Memory B cell (primary cell): ENCODE data around the gene MELTF.

Source experiments
- ATAC-seq: fragments of 150-1000 bp; cut with Tn5 transposase; 2 replicates; pipeline ENCODE4 v1.10.0; 2021; ENCODE audit warnings: low read depth, mild to moderate bottlenecking, moderate library complexity
- DNase-seq, 2 donors: peaks; one replicate each; pipeline ENCODE4 v3.0.0; 2022; ENCODE audit warnings: low spot score in 2 of 2
- H3K27ac Mint-ChIP-seq: one replicate; pipeline ENCODE4 v1.8.0; 2022; ENCODE audit warnings: mild to moderate bottlenecking, moderate library complexity, mixed read lengths
- H3K27me3 Mint-ChIP-seq: one replicate; pipeline ENCODE4 v1.8.0; 2022; ENCODE audit warnings: mixed read lengths
- H3K36me3 Mint-ChIP-seq: one replicate; pipeline ENCODE4 v1.8.0; 2022; ENCODE audit warnings: mild to moderate bottlenecking, mixed read lengths
- H3K4me1 Mint-ChIP-seq: one replicate; pipeline ENCODE4 v1.8.0; 2022; ENCODE audit warnings: mixed read lengths
- H3K4me3 Mint-ChIP-seq: one replicate; pipeline ENCODE4 v1.8.0; 2022; ENCODE audit warnings: mild to moderate bottlenecking, moderate library complexity, mixed read lengths
- H3K9me3 Mint-ChIP-seq: one replicate; pipeline ENCODE4 v1.8.0; 2022; ENCODE audit warnings: mixed read lengths

MELTF gene

DNA sequence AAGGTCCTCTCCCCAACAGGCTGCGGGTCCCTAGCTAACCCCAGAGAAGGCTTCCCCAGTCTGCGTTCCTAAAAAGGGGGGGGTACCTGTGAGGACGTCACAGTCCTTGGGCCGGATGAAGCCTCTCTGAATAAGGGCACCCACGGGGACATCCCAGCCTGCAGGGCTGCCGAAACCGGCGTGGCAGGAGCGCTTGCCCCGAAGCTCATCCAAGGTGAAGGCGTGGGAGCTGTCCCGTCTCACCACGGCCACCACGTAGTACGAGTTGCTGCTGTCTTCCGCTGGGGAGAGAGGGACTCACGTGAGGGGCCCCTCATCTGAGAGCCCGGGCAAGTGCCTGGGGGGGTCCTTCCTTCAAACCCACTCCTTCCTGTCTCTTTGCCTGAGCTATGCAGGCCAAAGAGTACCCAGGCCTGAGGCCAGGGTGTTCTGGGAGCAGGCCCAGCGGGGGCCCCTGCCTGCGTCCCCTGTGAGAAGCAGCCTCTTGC, 20.0 kb downstream of the MELTF start:
- Mint-ChIP-seq H3K4me1 (no peaks in the 10 kb centered on the region), H3K36me3 (no peaks in the 10 kb centered on the region), H3K9me3 (no peaks in the 10 kb centered on the region), H3K27ac (no peak overlapping the region), H3K27me3 (peaks cover 6% of the 10 kb centered on the region), H3K4me3 (no peak overlapping the region)
- DNase-seq, result no peak
- no peak for ATAC-seq

- H3K27ac Mint-ChIP-seq, result no peak overlapping the region
- DNase-seq (no peak), ATAC-seq (no peak)
These were observed 21.0 kb downstream of the MELTF start for GRCh38 chr3:197008436-197009209.

DNA sequence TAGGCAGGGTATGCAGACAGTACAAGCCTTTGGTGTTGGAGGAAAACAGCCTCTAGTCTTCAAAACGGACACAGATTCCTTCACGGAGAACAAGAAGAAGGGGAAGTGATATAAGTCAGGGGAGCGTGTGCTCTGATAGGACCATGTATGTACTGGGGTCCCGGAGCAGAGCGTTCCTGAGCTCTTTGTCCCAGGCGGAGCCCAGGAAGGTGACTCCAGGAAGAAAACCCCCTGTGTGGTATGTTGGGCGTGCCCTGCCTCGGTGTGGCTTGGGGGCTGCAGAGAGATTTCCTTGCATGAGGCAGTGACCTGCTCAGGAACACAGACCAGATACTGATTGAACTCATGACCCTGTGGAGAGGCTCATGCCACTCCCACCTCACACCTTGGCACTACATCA, 21.7 kb downstream of the MELTF start:
- Mint-ChIP-seq H3K36me3 (no peaks in the 10 kb centered on the region), H3K4me3 (no peak overlapping the region), H3K9me3 (no peaks in the 10 kb centered on the region), H3K27me3 (peaks cover 6% of the 10 kb centered on the region), H3K4me1 (peaks cover 3% of the 10 kb centered on the region), H3K27ac (no peak overlapping the region)
- no peak for ATAC-seq
- DNase-seq, result no peak

More at GRCh38 chr3:197008436-197009209, 21.0 kb downstream of the MELTF start:
- Mint-ChIP-seq H3K4me3 (no peak overlapping the region), H3K4me1 (peaks cover 3% of the 10 kb centered on the region), H3K27me3 (peaks cover 6% of the 10 kb centered on the region), H3K9me3 (no peaks in the 10 kb centered on the region), H3K36me3 (no peaks in the 10 kb centered on the region)

GRCh38 chr3:197007296-197007940, 22.2 kb downstream of the MELTF start:
- H3K4me3 Mint-ChIP-seq, result no peak overlapping the region
- H3K4me1 Mint-ChIP-seq, result peaks cover 3% of the 10 kb centered on the region
- no peaks in the 10 kb centered on the region for H3K9me3 Mint-ChIP-seq
- no peak for DNase-seq
- ATAC-seq, result no peak
- peaks cover 6% of the 10 kb centered on the region for H3K27me3 Mint-ChIP-seq
- H3K27ac Mint-ChIP-seq, result no peak overlapping the region
- no peaks in the 10 kb centered on the region for H3K36me3 Mint-ChIP-seq

DNA sequence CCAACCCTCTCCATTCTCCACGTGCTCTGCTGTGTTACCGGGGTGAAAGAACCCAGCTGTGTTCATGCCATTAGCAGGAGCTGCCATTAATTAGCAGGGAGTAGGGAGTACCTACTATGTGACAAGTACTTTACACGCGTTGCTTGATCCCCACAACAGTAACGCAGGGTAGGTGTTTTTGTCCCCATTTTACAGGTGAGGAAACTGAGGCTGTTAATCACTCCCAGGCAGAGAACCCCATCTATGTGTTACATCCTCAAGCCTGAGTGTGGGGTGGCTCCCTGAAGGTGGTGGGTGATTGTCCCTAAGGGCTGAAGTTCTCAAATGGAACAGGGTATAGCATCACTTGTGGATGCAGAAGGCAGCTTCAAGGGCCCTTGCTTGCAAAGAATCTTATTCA, 22.8 kb downstream of the MELTF start:
- peaks cover 3% of the 10 kb centered on the region for H3K4me1 Mint-ChIP-seq
- H3K4me3 Mint-ChIP-seq, result no peak overlapping the region
- peaks cover 6% of the 10 kb centered on the region for H3K27me3 Mint-ChIP-seq
- no peaks in the 10 kb centered on the region for H3K36me3 Mint-ChIP-seq
- no peak for DNase-seq
- no peaks in the 10 kb centered on the region for H3K9me3 Mint-ChIP-seq
- ATAC-seq, result no peak
- H3K27ac Mint-ChIP-seq, result no peak overlapping the region

DNA sequence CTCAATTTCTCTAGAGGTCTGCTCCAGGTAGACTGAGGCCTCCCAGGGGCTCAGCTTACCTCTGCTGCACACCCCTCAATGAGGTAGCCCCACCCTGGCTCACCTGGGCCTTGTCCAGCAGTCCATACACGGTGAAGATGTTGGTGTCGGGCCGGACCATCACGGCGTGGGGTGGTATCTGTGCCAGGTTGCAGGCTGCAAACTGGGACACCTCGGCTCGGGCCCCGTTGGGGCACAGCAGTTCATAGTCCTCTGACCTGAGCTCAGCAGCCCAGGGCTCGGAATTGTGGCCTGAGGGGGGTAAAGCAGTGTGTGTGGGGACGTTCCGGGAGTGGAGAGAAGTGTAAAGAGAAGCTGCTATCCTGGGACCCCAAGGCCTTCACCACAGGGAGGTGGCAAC, 23.2 kb downstream of the MELTF start:
- Mint-ChIP-seq H3K27me3 (peaks cover 6% of the 10 kb centered on the region), H3K36me3 (no peaks in the 10 kb centered on the region), H3K9me3 (no peaks in the 10 kb centered on the region), H3K4me3 (no peak overlapping the region), H3K4me1 (peaks cover 3% of the 10 kb centered on the region), H3K27ac (no peak overlapping the region)
- DNase-seq (no peak), ATAC-seq (no peak)

DNA sequence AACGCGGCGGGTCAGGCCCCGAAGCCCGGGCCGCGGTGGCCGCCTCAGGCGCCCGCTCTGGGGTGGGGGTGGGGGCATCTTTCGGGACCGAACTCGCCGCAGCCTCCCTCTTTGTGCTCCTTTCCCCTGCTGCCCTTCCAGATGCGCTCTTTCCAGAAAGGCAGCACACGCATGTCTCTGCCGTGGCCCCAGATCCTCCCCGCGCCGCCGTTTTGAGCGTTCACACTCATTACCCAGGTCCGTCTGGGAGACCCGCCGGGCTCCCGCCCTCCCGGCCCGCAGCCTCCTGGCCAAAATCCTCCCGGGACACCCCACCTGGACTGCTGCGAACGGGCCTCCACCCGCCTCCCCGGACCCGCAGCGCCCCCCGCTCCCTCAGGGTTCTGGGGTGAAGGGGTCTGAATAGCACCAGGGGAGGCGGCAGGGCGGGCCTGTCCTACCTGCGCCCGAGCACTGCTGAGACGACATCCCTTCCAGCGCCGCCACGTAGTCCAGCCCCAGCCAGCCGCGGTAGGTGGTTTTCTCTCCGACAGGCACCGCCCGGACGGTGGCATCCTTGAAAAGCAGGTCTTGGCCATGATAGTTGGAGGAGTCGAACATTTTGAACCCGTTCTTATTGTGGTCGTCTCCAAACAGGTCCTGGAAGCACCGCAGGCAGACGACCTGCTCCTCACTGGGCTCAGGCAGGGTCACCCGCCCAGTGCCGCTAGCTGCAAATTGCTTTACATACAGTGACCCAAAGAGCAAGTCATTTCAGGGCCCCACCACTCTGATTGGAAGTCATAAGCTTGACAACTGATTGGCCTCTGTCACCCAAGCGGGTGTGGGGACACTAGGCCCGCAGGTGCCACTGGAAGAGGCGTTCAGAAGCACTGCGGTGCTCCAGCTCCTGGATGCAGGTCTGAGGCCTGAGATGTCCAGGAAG, 25.9 kb downstream of the MELTF start:
- Mint-ChIP-seq H3K36me3 (no peaks in the 10 kb centered on the region), H3K4me1 (peaks cover 3% of the 10 kb centered on the region), H3K27me3 (peaks cover 3% of the 10 kb centered on the region), H3K9me3 (no peaks in the 10 kb centered on the region), H3K27ac (no peak overlapping the region), H3K4me3 (peak overlapping the region; percentile 87)
- DNase-seq (no peak), ATAC-seq (peak; percentile 2)

DNA sequence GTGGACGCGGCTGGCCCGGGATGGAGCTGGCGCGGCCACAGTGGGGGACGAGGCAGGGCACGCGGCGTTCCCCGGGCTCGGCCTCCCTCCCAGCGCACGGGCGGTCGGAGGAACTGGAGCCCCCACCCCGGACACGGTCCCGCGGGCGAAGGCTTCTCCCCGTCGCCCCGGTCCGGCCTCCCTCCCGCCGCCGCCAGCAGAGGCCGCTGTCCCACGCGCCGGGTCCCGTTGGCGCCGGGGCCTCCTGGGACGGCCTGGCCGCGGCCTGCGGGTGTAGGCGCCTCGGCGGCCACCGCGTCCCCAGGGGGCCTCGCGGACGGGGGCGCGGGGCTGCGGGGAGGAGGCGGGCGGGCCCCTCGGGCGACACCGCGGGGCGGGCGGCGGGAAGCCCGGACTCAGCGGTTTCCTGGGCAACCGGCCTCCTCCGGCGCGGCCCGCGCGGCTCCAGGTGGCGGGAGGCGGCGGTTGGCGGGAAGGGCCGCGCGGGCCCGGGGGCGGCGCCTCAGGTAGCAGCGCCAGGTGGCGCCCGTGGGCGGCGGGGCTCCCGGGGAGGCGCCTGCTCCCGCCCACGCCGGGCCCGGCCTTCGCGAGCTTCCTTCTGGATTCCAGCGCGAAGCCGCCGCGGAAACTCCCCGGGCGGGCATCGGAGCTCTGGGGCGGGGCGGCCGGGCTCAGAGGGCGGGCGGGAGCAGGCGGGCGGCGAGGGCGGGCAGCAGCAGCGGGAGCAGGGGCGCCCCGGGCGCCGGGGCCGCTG, 26.7 kb downstream of the MELTF start:
- Mint-ChIP-seq H3K4me3 (no peak overlapping the region), H3K9me3 (no peaks in the 10 kb centered on the region), H3K4me1 (peaks cover 3% of the 10 kb centered on the region), H3K27ac (no peak overlapping the region), H3K27me3 (peaks cover 3% of the 10 kb centered on the region), H3K36me3 (no peaks in the 10 kb centered on the region)
- ATAC-seq (peak; percentile 79), DNase-seq (peak; percentile 84 to 93)

DNA sequence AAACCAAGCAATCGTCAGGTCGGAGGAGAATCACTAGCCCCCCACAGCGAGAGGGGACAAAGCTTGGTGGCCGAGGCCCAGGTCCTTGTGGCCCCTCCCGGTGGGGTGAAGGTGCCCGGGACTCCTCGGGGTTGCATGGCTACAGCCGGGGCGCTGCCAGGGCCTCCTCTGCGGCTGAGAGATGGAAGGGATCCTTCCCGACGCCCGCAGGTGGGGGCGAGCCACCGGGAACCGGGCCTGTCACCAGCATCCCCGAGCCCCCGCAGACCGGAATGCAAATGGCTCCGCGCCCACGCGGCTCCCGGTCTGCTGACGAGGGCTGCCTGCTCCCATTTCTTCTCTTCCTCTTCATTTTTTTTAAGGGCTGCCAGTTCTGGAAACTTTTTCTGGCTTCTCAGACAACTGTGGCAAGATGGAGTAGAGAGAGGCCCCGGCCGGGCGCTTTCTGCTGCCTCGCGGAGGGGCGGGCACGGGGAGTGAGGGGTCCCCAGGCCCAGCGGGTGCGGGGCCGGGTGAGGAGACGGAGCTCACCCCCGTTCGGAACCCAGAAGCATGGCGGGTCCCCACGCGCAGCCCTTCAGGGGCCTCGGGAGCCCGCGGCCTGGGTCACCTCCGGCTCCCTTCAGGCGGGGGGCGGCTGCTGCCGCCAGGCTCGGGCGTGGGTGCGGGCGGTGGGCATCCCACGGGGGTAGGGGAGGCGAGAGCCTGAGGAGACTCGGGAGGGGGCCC, 27.5 kb downstream of the MELTF start:
- ATAC-seq, result peak; percentile 2
- DNase-seq, result no peak
- H3K27me3 Mint-ChIP-seq, result peaks cover 3% of the 10 kb centered on the region
- peak overlapping the region; percentile 43 for H3K27ac Mint-ChIP-seq
- H3K4me3 Mint-ChIP-seq, result peak overlapping the region; percentile 82
- peaks cover 3% of the 10 kb centered on the region for H3K4me1 Mint-ChIP-seq
- no peaks in the 10 kb centered on the region for H3K36me3 Mint-ChIP-seq
- H3K9me3 Mint-ChIP-seq, result no peaks in the 10 kb centered on the region

DNA sequence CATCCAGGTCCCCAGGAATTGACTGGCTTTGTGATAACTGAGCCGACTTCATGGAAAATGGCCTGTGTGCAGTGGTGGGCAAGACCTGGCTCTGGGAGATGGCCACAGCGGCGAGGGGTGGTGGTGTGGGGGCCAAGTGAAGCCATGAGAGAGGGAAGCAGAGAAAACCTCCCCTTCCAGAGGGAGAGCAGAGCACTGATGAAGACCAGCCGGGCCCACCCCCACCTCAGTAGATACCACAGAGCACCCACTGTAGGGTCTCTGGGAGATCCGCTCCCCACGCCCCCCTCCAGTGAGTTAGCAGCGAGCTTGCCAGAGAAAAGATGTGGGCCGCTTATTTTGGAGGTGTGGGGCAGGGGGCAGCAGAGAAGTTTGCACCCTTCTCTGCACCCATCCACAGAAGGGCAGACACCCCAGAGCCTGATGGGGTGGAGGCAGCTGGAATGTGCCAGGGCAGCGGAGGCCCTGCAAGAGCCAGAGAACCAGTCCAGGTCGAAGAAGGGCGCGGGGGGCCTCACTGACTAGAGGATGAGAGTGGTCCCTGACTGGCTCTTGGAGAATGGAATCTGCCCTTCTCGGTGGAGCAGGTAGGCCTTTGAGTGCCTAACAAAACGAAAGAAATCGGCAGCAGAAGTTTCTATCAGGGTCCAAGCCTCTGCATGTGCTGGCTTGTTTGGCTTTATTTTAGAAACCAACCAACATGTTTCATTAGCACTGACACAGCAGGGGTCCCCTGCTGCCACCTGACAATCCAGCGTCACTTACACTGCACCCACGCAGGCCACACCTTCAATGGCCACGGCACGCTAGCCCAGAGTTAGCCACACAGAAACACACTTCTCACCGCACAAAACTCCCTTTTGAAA, 28.3 kb downstream of the MELTF start:
- ATAC-seq, result no peak

GRCh38 chr3:197000211-197000610, 29.4 kb downstream of the MELTF start:
- no peak overlapping the region for H3K27ac Mint-ChIP-seq
- DNase-seq, result no peak
- no peaks in the 10 kb centered on the region for H3K36me3 Mint-ChIP-seq
- H3K27me3 Mint-ChIP-seq, result peaks cover under 1% of the 10 kb centered on the region
- ATAC-seq, result no peak
- H3K4me3 Mint-ChIP-seq, result no peak overlapping the region
- H3K4me1 Mint-ChIP-seq, result peaks cover 3% of the 10 kb centered on the region
- no peaks in the 10 kb centered on the region for H3K9me3 Mint-ChIP-seq

More for the DNA sequence above, 28.3 kb downstream of the MELTF start:
- H3K4me1 Mint-ChIP-seq, result peaks cover 3% of the 10 kb centered on the region
- peak overlapping the region; percentile 82 for H3K4me3 Mint-ChIP-seq
- H3K27ac Mint-ChIP-seq, result peak overlapping the region; percentile 43
- DNase-seq, result no peak
- H3K9me3 Mint-ChIP-seq, result no peaks in the 10 kb centered on the region
- H3K27me3 Mint-ChIP-seq, result peaks cover 3% of the 10 kb centered on the region
- H3K36me3 Mint-ChIP-seq, result no peaks in the 10 kb centered on the region
